DMS79 (cell line): Measurements from ENCODE around the gene ACP1.

Experiments
- DNase-seq: peaks from one replicate; lab custom pipeline; 2025; lab: John Stamatoyannopoulos, UW

The ACP1 gene

DNA sequence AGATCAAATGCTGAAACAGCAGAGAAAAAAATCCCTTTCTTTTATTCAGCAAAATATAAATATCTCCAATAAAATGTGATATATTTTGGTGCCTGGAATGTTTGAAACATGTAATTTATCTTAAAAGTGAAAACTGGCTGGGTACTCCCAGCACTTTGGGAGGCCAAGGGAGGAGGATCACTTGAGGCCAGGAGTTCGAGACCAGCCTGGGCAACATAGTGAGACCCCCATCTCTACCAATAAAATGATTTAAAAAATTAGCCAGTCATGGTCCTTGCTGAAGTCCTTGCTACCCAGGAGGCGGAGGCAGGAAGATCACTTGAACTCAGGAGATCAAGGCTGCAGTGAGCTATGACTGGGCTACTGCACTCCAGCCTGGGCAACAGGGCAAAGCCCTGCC lies 9.6 kb upstream of the ACP1 start:
- DNase-seq, result no peak

GRCh38 chr2:256094-256493 lies 8.7 kb upstream of the ACP1 start:
- no peak for DNase-seq

- DNase-seq, result no peak
Measured at GRCh38 chr2:257429-257828, 7.3 kb upstream of the ACP1 start.

DNA sequence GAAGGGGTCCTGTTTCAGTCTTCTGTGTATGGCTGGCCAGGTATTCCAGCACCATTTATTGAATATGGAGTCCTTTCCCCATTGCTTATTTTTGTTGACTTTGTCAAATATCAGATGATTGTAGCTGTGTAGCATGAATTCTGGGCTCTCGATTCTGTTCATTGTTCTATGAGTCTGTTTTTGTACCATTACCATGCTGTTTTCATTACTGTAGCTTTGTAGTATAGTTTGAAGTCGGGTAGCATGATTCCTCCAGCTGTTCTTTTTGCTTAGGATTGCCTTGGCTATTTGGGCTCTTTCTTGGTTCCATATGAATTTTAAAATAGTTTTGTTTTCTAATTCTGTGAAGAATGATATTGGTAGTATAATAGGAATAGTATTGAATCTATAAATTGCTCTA lies 6.9 kb upstream of the ACP1 start:
- DNase-seq, result no peak

GRCh38 chr2:258933-259332 lies 5.8 kb upstream of the ACP1 start:
- no peak for DNase-seq

DNA sequence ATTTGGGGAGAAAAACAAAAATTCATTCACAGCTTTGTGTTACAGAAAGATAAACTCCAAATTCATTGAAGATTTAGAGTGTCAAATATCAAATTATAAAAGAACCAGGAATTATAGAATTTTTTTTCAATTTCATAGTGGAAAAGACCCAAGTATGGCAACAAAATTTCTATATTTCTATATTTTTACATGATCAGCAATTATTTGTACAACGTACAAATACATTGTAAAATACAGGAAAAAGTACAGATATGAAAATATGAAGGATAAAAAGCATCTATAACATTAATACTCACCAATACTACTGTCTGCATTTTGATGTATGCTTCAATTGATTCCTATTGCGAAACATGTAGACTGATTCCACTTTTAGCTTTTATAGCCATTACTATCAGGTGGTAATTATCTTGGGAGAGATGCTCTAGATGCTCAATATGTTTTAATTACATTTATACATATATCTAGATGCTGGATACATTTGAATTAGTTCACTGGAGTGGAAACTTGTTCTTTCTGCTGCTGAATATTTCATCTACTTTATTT lies 4.9 kb upstream of the ACP1 start:
- no peak for DNase-seq

DNA sequence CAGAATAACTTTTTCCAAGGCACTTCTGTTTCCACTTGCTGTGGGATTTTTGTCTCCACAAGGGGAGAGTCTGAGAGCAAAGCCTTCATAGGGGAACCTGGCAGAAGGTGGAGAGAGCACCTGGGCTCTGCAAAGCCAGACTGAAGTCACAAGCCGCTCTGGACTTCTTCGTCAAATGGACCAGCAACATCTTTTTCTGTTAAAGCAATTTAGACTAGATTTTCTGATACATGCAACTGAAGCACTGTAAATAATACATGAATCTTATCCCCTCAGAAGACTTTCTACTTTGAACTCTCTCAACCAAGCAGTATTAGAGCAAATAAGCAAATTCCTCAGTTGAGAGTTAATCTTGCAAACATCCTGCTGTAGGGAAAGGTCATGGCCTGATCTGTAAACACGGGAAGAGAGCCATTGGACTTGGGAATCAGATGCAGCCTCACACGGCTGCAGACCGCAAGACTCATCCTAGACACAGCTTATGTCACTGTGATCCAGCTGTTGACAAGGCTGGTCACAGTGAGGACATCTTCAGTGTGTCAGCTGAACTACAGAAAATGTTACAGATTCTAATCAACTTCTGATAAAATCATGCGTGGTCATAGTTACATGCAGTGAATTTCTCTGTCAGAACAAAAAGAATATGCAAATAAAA lies 4.1 kb upstream of the ACP1 start:
- no peak for DNase-seq

DNA sequence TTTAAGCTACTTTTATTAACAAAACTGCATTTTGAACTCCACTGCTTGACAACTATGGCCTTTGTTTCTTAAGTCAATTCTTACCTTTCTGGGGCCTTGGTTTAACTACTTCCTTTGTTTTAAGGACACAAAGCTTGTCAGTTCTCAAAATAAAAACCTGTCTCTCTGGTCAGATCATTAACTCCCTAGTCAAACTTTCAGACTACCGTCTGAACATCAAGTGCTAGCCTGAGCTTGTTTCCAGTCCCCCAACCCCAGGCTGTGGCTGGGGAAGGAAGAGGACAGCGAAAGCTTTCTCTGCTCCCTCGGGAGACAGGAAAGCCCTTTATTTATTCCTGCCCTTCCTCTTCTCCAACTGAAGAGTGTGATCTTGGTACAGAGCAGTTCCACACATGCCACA lies 2.6 kb upstream of the ACP1 start:
- DNase-seq, result no peak

DNA sequence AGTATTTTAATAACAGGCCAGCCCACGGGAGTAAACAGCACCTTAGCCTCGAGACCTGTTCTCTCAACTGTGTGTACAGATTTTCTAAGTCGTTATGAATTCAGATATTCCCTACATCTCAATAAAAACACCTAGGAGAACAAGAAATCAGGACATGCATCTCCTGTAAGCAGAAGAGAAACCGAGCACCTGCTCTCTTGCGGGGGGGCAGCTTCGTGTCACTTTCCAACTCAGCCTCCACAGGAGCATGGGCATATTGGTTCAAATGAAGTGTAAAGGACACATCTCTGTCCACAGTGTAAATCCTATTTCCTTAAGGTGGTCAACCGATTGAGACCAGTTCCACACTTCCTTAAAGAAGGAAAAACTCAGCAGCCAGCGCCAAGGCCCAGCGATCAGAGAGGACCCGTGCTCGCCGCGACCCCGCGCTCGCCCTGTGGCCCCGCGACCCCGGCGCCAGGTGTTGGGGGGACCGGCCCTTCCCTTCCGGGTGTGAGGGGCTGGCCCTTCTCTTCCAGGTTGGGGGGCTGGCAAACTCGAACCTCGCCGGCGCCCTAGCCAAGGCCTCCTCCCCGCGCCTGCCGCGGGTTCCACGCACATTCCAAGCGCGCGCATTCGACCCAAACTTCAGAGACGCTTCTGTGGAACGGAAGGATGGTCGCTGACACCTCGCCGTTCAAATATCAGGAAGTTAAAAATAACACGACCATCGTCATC lies 1.6 kb upstream of the ACP1 start:
- no peak for DNase-seq

DNA sequence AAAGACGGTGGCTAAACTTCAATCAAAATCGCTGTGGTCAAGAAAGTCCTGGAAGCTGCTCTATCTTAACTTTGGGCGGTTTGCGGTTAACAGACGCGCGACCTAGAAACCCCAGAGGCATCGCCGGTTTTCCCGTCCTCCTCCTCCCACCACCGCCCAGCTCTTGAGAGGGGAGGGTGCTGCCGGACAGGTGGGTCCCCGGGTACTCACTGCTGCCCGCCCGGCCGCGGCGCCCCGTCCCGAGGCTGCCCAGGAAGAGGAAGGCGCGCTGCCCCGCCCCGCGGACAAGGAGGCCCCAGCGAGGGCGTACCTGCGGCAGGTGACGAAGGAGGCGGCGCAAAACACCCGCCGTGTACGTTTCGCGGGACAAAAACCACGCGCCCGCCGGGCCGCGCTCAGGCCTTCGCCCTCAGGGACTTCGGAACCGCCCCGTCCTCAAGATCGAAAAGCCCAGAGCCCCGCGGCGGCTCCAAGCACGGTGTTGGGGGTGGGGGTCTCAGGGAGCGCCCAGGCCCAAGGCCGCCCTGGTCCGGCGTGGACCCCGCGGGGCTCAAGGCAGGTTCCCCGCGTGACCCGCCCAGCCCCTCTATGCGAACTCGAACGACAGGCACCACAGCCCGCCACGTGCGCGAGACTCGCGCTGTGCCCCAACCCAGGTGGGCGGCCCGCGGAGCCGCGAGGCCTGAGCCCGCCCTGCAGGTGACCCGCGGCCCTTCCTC lies 814 bp upstream of the ACP1 start, which contains the start of gene SH3YL1:
TSS of gene SH3YL1 (minus strand) at position 259 of the 719 bp plus-strand sequence. CDS start at position 211, 48 bp downstream.
- DNase-seq, result peak; percentile 34

DNA sequence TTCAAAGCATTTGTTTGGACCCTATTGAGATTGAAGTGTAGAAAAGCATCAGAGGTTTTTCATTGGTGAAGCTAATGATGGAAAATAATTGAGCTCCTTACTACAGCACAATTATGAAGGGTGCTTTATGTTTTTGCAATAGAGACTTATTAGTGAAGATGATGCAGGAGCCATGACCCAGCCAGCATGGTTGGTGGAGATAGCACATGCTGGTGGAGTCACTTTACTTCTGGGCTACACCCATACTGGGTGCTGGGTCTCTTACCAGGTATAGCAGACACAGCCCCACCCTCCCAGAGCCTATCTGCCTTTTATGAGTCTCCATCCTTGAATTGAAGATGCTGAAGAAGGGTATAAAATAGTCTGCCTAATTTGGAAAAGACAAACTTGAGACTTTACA lies 3.6 kb downstream of the ACP1 start:
- DNase-seq, result no peak

- DNase-seq, result no peak
Measured at GRCh38 chr2:269356-270030, 4.7 kb downstream of the ACP1 start.

DNA sequence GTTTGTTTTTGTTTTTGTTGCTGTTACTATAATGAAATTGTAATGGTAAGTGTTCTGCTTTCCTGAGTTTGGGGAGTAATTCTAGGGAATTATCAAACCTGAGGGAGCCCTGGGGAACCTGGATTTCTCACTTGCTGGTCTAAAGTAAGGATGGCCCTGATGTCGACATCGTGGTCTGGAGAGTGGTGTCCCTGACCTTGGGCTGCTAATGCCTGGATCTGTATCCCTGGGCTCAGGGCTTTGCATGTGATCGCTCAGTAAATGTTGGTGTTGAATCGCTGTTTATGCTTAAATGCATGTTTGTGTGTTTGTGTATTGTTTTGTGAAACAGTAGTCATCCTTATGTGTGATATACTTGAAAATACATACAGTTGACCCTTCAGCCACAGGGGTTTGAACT lies 6.1 kb downstream of the ACP1 start:
- no peak for DNase-seq

DNA sequence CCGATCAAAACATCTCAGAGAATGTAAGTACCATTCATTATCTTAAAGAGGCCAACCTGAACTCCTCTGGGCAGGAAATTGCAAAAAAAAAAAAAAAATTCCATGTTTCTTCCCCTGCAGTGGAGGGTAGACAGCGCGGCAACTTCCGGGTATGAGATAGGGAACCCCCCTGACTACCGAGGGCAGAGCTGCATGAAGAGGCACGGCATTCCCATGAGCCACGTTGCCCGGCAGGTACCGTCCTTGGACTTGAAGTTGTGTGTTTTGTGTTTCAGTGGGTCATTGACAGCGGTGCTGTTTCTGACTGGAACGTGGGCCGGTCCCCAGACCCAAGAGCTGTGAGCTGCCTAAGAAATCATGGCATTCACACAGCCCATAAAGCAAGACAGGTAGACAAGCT lies 7.2 kb downstream of the ACP1 start:
- DNase-seq, result no peak

- peak; percentile 35 for DNase-seq
Measured at GRCh38 chr2:273333-273732, 8.6 kb downstream of the ACP1 start.

DNA sequence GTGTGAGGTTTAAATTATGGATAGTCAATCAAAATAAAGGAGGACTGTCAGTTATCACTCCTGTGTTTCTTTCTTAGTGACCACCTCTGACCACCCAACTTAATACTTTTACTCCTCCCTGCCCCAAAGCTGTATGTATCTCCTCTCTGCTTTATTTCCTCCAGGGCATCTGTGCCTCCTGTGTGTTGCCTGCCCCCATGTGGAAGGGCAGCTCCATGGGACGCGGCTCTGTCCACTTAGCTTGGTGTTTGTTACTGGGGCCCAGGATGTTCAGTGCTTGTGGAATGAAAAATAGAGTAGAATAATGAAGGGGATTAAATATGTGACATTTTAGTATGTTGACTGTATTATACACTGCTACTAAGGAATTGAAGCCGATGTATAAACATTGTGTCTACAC lies 9.8 kb downstream of the ACP1 start:
- DNase-seq, result no peak

GRCh38 chr2:275466-275865 lies 10.7 kb downstream of the ACP1 start:
- DNase-seq, result no peak

DNA sequence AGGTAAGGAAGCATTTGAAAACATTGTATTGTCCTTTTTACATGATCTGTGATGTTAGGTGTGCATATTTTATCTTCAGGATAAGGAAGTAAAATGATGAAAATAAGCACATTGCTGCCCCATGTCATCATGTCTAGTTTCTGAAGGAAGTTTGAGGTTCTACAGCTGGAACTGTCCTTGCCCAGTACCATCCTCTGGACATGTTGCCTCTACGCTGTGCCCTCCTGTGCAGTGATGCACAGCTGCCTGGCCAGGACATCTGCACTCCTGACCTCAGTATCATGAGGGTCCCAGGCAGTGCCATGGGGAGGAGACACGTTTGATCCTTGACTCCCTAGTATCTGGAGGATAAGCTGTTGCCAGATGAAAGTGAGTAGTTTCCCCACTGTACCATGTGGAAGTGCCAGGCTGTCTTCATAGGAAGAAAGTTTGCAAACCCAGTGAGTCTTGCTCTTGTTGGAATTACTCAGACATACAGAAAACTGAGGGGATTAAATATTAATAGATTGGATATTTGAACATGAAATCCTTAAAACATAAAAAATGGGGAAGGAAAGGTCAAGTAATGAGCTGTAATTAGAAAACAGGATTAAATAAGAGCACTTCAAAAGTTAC lies 13.7 kb downstream of the ACP1 start:
- no peak for DNase-seq

DNA sequence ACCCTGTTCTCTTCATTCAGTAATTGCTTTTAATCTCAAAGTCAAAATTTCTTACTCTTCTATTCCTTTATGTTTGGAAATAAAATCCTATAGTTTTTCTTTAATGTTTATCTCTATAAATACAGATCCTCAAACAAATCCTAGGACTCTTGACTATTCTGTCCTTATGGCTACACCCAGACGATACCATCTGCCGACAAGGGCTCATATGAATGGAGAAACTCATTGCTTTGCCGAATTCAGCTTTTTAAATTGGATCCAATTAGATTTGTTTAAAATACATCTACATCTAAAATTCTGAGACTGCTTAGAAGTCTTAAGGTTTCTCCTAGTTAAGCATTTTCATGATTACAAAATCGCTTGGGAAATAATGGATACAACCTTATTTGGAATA lies 14.2 kb downstream of the ACP1 start:
- DNase-seq, result no peak

DNA sequence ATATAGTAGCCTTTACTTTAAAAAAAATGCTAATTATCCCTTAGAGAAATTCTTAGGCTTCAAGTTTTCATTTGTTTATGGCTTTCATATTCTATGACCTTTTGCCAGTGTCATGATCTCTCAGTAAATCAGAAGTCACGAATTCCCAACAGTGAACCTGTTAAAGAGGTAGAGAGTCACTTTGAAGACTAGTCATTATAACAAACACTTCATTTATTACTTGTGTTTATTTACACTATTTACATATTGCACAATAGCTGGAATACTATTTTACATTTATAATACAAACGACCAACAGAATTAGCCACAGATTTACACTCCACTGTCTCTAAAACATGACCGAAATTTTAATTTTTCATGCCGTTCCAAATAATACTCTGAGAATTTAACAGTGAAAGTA lies 14.6 kb downstream of the ACP1 start:
- no peak for DNase-seq

GRCh38 chr2:279956-280649 lies 15.4 kb downstream of the ACP1 start:
- no peak for DNase-seq
